NCI-H526 treated with DMSO at 0.1 percent for 48 hours (cell line): ENCODE results near the gene RGS3.
A peak's percentile ranks its signal among the peaks of the same experiment; 100 is the strongest.

ENCODE experiments used
- DNase-seq: peaks from one replicate; lab custom pipeline; 2025; lab: John Stamatoyannopoulos, UW

Gene RGS3

DNA sequence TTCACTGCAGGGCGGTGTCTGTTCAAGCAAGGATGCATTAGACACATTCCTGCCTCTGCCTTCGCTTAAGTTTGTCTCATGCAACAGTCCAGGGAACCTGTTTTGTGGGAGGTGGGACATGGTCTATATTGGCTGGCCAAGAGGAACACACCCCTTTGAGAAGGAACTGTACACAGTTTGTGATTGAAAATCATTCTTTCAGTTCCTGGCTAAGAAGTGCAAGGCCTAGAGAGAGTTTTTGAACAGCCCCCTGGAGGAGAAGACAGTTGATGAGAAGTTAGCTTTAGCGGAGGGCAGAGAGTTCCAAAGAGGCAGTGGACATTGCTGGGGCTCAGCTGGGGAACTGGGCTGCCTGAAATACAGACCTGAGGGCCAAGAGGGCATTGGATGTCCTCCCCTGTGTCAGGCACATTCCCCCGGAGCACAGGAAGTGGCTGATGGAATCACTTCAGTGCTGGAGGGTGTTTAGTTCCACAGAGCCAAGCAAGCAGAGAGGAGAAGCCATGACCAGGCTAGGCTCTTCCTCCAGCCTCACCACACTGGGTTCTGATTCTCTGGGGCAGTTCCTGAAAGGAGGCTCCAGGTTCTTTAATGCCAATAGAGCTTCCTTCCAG is 66.6 kb downstream of the RGS3 start:
- no peak for DNase-seq

DNA sequence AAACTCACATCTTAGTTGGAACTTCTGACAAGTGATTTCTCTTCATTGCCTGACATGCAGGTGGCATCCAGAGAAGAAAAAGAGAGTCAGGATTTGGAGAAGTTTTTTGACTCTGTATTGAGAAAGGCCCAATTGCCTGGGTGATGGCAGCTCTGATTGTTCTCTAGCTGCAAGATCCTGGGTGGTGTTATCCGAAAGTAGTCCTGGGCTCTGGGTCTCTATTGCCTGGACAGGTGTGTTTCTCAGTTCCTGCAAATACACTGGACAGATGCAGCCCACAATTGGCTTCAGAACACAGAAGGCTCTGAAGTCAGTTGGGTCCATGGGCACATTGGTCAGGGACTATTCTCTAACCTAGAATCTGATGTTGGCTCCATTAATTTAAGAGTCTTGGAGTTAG is 67.4 kb downstream of the RGS3 start:
- no peak for DNase-seq

DNA sequence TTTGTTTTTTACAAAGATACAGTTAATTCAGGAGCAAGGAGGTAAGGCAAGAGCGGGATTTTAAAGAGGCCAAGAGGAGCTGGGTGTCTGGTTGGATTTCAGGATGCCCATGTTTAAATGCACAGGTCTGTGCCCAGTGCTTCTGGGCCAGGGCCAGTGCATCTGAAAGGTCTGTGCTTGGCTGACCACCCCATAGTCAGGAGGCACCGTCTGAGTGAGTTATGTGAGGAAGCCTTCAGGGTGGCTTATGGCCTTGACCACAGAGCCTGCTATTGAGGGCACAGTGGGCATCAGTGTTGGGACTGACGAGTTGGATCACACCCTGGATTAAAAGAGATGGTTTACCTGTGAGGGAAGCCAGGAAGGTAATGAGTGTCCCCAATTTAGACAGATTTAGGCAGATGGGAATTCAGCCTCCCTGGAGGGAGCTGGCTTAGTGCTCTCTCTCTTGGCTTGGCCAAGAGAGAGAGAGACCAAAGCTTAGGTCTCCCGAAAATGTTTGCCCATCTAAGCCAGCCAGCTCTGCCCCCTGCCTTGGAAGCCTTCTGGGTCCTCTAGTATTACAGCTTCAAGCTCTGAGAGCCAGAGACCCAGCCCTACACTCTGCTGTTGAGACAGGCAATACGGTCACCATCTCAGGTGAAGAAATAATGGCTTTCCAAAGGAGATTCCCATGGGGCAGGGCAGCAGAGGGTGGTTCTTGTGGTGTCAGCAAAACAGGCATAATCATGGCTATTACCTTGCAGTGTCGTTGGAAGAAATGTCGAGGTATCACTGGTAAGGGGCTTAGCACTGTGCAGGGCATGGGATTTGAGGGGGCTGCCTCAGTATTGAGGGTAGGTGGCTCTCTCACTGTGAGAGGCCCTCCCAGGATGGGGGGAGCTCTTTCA is 68.6 kb downstream of the RGS3 start:
- DNase-seq, result no peak

DNA sequence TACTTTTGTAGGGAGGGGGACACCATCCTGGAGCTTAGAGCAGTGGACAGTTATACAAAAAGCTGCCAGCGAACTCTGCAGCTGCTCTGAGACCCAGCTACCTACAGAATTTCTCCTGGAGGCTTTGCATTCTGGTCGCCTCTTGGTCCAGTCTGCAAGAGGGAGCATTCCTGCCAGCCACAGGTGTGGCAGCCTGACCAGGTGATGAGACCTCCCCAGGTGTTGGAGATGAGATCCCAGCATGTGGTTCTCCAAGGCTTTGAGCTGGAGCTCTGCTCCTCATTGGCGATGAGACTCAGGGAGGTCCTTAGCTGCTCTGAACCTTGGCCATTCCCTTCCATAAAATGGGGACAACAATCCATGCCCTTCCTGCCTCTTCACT is 69.3 kb downstream of the RGS3 start:
- no peak for DNase-seq

DNA sequence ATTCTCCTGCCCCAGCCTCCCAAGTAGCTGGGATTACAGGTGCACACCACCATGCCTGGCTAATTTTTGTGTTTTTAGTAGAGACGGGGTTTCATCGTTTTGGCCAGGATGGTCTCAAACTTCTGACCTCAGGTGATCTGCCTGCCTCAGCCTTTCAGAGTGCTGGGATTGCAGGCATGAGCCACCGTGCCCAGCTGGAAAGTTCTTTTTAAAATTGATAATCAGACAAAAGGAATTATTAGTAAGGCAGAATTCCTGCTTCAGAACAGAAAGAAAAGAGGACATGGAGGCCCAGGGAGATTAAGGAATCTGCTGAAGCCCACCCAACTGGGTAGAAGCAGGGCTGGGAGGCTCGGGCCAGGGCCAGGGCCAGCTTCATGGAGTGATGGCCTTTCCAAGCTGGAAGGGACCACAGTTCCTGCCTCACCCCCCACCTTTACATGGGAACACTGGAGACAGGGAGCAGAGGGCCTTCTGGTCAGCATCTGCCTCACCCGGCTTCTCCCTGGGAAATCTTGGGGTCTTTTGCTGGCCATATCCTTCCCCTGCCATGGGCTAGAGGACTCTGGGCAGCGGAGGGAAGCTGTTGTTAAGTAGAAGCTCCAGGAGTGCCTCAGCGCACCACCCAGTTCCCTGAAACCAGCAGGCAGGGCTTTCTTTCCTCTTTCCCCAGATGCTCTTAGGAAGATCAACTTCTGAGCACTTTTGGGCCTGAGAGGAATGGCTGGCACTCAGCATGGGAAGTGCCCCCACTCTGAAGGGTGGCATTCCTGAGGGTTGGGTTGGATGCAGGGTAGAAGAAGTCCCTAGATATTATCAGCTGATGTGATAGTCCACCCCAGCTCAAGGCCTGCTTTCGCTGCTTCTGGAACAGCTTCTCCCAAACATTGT is 70.1 kb downstream of the RGS3 start:
- DNase-seq, result no peak

DNA sequence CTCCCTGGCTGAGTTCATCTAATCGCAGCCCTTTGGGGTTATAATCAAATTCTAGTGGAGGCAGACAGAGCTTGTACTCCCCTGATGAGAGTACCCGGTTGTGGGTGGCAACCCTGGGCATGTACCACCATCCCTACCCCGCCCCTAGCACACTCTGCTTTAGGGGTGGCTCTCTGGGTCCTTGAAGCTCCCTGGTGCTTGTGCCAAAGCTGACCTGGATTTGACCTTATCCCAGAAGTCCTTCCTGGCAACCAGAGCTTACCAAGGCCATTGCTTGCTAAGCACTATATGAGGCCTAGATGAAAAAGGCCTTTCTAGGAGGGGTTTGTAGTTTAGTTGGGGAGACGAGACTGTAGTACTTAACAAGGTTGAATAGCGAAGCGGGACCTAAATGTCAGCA is 72.2 kb downstream of the RGS3 start:
- DNase-seq, result no peak

DNA sequence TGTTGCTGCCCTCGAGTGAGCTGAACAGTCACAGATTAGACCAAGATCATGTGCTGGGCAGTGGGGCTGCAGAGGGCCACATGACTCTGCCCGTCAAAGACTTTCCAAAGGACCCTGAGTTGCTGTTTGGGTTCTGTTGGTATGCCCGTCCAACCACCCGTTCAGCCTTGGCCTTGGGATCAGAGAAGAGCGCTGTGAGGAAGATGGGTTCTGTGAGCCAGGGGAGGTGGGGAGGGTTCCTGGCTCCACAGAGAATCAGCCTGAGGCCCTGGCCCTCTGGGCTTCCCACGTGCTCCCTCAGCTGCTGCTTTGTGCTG is 72.6 kb downstream of the RGS3 start:
- DNase-seq, result no peak

DNA sequence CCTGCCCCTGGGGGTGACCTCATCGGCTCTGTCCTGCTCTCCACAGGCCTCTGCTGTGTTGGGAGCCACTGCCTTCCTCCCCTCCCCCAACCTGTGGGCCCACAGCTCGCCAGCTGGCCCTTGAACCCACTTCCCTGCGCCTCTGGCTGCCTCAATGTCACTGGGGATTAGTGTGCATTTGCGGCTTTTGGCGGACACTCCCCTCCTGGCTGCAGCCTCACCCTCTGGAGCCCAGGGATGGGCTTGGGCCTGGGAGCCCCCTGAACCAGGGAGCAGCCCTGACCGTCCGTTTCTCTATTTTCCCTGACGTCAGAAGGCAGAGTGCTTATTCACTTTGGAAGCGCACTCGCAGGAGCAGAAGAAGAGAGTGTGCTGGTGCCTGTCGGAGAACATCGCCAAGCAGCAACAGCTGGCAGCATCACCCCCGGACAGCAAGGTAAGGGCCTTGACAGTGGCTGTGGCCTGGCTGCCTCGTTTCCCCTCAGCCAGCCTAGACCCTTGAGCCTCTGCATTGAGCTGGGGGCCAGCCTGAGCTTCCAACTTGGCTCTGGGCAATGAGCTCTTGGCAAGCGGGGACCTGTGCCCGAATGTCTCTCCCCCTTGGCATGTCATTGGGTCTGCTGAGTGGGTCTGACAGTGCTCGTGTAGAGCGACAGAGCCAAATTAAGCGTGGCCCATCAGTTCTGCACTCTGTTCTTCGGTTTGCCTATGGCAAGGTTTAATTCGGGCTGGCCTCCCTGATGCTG is 73.1 kb downstream of the RGS3 start:
- DNase-seq, result no peak

DNA sequence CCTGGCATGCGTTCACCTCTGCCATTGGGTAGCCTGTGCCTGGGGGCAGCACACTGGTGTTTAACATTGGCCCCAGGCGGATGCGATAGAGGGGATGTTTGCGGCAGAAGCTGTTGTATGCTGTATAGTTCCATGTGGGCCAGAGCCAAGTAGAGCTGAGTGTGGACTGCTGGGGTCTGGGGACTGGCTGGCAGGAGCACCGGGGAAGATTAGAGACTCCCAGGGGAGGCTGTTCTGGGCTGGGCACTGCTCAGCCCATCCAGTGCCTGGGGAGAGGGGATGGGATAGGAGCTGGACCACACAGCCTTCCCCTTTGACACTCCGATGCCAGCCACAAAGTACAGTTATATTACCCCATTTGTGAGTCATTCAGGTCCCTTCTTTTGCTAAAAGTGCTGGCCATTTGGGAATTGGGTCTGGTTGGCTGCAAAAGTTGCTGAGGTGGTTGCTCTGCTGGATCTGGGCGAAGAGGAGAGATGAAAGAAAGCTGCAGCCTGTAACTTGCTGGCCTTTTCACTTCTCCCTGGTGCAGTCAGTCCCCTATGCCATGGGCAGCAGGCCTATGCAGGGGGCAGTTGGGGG is 73.8 kb downstream of the RGS3 start:
- DNase-seq, result no peak

DNA sequence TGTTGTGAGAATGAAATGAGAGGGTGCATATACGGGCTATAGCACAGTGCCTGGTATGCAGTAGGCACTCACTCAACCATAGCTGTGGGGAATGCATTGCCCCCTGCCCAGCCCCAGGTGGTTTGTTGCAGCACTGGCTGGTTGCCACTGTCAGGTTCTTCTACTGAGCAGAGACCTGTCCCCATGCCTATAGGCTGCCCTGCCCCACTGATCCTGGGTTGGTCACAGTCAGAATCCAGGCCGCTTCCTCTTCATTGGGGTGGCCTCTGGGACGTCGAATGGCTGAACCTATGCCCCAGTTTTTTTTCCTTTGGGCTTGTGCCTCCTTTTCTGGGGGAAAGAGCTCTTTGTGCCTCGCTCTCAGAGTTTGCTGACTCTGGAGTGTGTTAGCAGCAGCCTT is 74.6 kb downstream of the RGS3 start:
- no peak for DNase-seq

DNA sequence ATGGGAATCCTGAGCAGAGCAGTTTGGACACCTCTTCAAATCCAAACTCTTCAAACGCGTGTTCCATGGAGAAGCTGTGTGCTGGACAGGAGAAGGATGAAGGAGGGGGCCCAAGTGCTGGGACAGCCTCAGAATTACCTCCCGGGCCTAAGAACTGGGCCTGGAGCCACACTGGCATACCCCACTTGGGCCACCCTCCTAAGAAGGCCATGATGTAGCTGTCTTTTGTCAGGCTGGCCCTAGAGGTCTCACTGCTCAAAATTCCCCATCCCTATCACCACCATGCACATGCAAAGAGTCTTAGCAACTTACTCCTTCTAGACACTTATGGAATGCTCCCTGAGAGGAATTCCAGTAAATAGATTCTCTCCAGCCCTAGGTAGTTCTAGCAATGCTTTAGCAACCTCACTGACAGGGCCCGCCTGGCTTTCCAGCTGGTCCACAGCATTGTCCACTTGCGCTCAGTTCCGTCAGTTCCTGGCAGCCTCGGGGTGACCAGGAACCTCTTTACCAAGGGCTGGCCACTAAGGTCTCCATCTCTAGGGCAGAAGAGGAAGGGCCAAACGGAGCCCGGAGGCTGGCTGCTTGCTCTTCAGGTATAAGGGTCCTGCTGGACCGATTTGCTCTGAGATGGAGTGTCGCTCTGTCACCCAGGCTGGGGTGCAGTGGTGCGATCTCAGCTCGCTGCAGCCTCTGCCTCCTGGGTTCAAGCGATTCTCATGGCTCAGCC is 75.3 kb downstream of the RGS3 start:
- no peak for DNase-seq

DNA sequence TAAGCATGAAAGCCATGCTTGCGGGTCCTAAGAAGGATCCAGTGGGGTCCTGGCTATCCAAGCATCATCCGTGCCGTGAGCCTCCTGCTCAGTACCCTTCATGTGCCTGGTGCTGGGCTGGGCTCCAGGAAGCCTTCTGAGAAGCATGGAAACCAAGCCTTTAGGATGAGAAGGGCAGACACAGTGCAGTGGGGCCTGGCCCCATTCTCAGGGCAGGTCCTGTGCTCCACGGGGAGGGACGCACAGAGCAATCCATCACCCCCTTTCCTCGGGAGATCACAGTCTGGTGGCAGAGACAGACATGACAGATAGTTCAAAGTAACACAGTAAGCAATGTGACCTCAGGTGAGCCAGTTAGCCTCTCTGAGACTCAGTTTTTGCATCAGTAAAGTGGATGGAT is 76.9 kb downstream of the RGS3 start:
- DNase-seq, result no peak

DNA sequence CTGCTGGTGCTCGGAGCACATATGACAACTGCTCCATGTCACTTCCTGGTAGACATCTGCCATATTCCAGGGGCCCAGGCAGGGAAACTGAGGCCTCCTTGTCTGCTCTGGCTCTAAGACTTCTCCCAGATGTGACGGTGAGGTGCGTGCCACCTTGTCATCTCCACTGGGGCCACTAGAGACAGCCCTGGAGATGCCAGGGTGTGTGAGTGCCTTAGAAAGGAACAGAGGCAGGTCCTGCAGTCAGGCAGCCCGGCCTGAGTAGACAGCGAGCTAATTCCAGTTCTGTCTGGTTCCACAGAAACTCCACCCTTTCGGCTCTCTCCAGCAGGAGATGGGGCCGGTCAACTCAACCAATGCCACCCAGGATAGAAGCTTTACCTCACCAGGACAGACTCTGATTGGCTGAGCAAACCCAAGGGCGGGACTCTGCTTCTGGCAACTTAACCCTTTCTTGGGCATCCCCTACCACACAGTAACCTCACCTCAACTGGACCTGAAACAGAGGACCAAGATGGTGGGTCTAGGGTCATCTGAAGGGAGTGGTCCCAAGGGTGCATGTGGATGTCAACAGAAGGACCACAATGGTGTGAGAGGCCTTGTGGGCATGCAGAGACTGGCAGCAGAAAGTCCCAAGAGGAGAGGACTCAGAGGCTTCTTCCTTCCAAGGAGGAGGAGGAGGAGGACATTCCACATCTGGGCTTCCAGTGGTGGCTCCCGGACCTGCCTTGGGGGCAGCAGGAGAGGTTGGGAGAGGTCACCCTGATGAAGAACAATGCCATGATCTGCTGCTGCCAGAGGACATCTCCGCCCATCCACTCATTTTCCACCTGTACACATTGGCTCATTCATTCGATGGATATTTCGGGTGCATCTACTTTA is 77.7 kb downstream of the RGS3 start:
- DNase-seq, result peak; percentile 1

DNA sequence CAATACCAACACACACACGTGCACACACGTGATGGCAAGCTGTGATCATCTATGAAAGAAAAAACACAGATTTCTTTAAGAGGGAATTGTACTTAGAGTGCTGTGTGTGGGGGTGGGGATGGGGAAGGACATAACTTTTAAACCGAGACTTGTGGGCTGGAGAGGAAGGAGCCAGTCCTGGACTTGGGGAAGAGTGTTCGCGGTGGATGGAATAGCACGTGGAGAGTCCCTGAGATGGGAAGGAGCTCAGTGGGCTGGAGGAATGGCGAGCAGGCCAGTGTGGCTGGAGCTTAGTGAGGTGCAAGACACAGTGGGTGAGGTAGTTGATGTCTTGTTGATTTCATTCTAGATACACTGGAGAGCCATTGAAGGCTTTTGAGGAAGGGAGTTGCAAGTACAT is 78.5 kb downstream of the RGS3 start:
- DNase-seq, result no peak

DNA sequence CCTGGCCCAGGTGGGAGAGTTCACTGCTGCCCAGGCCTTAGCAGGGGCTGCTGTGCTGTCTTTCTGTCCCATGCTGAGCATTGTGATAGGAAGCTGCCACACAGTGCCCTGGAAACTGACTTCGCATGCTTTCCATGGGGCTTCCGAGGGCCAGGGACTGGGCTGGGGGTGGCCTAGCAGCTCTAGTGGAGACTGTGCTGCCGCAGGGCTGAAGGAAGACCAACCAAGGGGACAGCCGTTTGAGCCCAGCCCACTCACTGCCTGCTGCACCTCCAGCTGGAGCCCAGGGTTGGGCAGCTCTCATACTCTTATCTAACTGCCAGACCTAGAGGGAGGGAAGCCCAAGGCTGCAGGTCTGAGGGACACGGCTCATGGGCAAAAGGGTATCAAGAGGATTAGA is 79.2 kb downstream of the RGS3 start:
- no peak for DNase-seq

DNA sequence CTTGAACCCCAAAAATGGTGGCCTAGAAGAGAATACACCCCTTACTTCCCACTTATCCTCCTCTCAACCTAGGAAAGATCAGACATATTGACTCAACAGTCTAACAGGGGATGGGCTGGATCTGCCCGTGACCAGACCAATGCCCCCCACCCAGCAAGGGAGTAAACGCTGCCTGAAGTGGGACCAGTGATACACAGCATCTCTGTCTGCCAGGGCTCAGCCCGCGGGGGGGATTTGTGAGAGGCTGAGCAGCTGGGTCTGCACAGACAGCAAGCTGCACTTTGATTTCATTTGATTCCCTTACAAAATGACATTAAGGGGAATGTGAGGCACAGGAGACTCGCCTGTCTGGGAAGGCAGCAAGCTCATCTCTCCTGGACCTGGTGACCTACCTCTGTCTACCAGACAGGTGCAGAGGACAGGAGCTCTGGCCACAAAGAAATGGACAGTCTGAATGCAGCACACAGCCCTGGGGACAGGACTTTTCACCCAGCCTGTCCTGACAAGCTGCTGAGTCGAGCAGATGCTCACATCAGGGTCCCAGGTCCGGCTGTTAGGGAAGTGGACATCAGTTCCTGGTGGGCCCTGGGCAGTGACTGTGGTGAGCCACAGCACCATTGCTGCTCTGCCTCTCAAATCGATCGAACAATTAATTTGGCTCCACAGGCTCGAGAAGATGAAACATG is 79.9 kb downstream of the RGS3 start:
- DNase-seq, result no peak

DNA sequence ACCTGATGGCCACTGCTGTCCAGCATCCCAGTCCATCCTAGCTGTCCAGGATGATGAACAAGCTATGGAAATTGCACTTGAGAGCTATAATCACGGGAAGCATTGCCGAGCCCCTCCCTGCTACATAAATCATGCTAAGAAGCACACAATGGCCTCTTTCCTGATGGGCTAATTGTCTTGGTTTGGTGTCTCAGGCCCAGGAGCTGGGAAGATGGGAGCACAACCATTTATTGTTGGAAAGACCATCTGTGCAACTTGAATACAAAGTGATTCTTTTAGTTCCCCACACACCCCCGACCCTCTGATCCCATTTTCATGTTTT is 80.4 kb downstream of the RGS3 start:
- no peak for DNase-seq

DNA sequence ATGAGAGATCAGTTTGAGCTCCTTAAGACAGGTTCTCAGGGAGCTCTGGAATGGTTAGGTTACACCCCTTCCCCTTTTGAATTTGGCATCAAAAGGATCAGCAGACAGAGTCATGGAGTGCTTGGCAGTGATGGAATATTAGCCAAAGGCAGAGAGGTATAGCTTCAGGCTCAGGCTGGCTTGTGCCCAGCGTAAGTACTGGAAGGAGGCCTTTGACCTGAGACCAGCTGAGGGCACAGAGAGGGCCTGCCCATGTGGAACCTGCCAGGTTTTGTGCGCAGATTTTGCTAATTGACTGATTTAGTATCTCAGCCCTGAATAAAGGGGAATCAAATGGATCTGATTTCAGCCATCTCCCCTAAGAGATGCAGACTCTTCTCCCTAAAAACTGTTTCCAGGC is 81.5 kb downstream of the RGS3 start:
- DNase-seq, result no peak

DNA sequence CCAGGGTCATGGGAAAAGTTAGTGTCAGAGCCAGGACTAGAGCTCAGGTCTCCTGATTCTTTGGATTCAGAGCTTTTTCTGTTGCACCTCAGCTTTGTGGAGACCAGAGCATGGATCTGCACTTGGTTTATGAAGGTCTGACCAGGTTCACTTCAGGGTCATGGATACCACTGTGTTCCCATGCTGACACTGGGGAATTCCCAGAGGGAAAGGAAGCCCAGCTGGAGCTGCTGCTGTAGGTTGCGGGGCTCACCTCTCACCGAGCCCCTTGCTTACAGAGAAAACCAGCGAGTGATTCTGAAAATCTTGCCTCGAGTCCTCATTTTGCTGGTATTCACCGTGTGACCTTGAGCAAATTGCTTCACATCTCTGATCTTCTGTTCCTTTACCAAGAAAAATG is 83.0 kb downstream of the RGS3 start:
- DNase-seq, result no peak

DNA sequence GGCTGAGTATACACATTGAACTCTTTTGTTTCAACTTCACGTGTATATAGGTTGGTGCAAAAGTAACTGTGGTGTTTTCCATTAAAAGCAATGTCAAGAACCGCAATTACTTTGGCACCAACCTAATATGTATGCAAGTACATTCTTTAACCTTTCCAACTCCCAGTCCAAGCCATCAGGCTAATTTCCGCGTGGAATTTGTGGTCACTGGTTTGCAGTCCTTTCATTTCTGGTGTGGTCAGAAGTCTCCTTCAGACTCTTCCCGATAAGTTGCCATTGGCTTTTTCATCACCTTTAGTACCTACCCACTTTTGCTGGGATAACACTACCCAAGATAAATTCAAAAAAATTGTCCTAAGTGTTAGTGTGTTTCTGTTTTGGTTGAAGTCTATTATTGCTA is 84.0 kb downstream of the RGS3 start:
- DNase-seq, result no peak
